ENCODE results near the gene CCDC82.

CCDC82 gene

GRCh38 chr11:96329855-96330510, 59.7 kb downstream of the CCDC82 start:
- no peak for DNase-seq (ENCODE audit: low read depth in 3 of 3, low spot score in 1 of 3)

GRCh38 chr11:96329419-96329818, 60.3 kb downstream of the CCDC82 start:
- DNase-seq (ENCODE audit: low read depth in 3 of 3, low spot score in 1 of 3): no peak

- DNase-seq (ENCODE audit: low read depth in 3 of 3, low spot score in 1 of 3): no peak
These were observed 61.2 kb downstream of the CCDC82 start for GRCh38 chr11:96328395-96329010.

- DNase-seq (ENCODE audit: low read depth in 3 of 3, low spot score in 1 of 3): no peak
These were observed 62.8 kb downstream of the CCDC82 start for GRCh38 chr11:96326959-96327358.

- no peak for DNase-seq (ENCODE audit: low read depth in 3 of 3, low spot score in 1 of 3)
These were observed 64.8 kb downstream of the CCDC82 start for GRCh38 chr11:96324912-96325311.

- no peak for DNase-seq (ENCODE audit: low read depth in 3 of 3, low spot score in 1 of 3)
These were observed 66.1 kb downstream of the CCDC82 start for GRCh38 chr11:96323642-96323985.

- DNase-seq (ENCODE audit: low read depth in 3 of 3, low spot score in 1 of 3): no peak
These were observed 66.7 kb downstream of the CCDC82 start for GRCh38 chr11:96322775-96323641.

- no peak for DNase-seq (ENCODE audit: low read depth in 3 of 3, low spot score in 1 of 3)
These were observed 68.6 kb downstream of the CCDC82 start for GRCh38 chr11:96321091-96321490.

GRCh38 chr11:96319898-96320656, 69.6 kb downstream of the CCDC82 start:
- no peak for DNase-seq (ENCODE audit: low read depth in 3 of 3, low spot score in 1 of 3)

GRCh38 chr11:96318850-96319249, 70.9 kb downstream of the CCDC82 start:
- DNase-seq (ENCODE audit: low read depth in 3 of 3, low spot score in 1 of 3): no peak

GRCh38 chr11:96318399-96318798, 71.3 kb downstream of the CCDC82 start:
- no peak for DNase-seq (ENCODE audit: low read depth in 3 of 3, low spot score in 1 of 3)

GRCh38 chr11:96317985-96318384, 71.7 kb downstream of the CCDC82 start:
- DNase-seq (ENCODE audit: low read depth in 3 of 3, low spot score in 1 of 3): no peak

- DNase-seq (ENCODE audit: low read depth in 3 of 3, low spot score in 1 of 3): no peak
These were observed 72.1 kb downstream of the CCDC82 start for GRCh38 chr11:96317571-96317970.

GRCh38 chr11:96316869-96317268, 72.8 kb downstream of the CCDC82 start:
- no peak for DNase-seq (ENCODE audit: low read depth in 3 of 3, low spot score in 1 of 3)

- DNase-seq (ENCODE audit: low read depth in 3 of 3, low spot score in 1 of 3): no peak
These were observed 74.2 kb downstream of the CCDC82 start for GRCh38 chr11:96315476-96315875.

- DNase-seq (ENCODE audit: low read depth in 3 of 3, low spot score in 1 of 3): no peak
These were observed 75.2 kb downstream of the CCDC82 start for GRCh38 chr11:96314326-96315020.

- no peak for DNase-seq (ENCODE audit: low read depth in 3 of 3, low spot score in 1 of 3)
These were observed 76.5 kb downstream of the CCDC82 start for GRCh38 chr11:96313163-96313562.

- DNase-seq (ENCODE audit: low read depth in 3 of 3, low spot score in 1 of 3): no peak
These were observed 78.6 kb downstream of the CCDC82 start for GRCh38 chr11:96311120-96311568.

- no peak for DNase-seq (ENCODE audit: low read depth in 3 of 3, low spot score in 1 of 3)
These were observed 79.5 kb downstream of the CCDC82 start for GRCh38 chr11:96310236-96310635.

- no peak for DNase-seq (ENCODE audit: low read depth in 3 of 3, low spot score in 1 of 3)
These were observed 80.1 kb downstream of the CCDC82 start for GRCh38 chr11:96309643-96310017.
